Measurements from ENCODE around the gene NPRL2.

NPRL2 gene

GRCh38 chr3:50334339-50335075, 16.1 kb downstream of the NPRL2 start:
- Mint-ChIP-seq H3K27ac (peak overlapping the region; percentile 14), H3K27me3 (no peaks in the 10 kb centered on the region), H3K36me3 (peaks cover 43 to 57% of the 10 kb centered on the region in 2 donors), H3K4me3 (no peak overlapping the region), H3K9me3 (no peaks in the 10 kb centered on the region), H3K4me1 (peaks cover 34 to 61% of the 10 kb centered on the region in 2 donors)
- DNase-seq (no peak), ATAC-seq (replicated peaks) (no peak)

GRCh38 chr3:50333744-50334328, 16.7 kb downstream of the NPRL2 start:
- Mint-ChIP-seq H3K27me3 (no peaks in the 10 kb centered on the region), H3K36me3 (peaks cover 45 to 52% of the 10 kb centered on the region in 2 donors), H3K4me3 (peak overlapping the region in 1 of 2 donors; percentile 39), H3K9me3 (no peaks in the 10 kb centered on the region), H3K27ac (peak overlapping the region; percentile 14), H3K4me1 (peaks cover 30 to 60% of the 10 kb centered on the region in 2 donors)
- no peak for DNase-seq
- no peak for ATAC-seq (replicated peaks)

- no peak for DNase-seq
- Mint-ChIP-seq H3K27ac (no peak overlapping the region), H3K36me3 (peaks cover 35 to 45% of the 10 kb centered on the region in 2 donors), H3K27me3 (no peaks in the 10 kb centered on the region), H3K4me3 (no peak overlapping the region), H3K4me1 (peaks cover 29 to 69% of the 10 kb centered on the region in 2 donors), H3K9me3 (no peaks in the 10 kb centered on the region)
- no peak for ATAC-seq (replicated peaks)
These were observed 19.1 kb downstream of the NPRL2 start for GRCh38 chr3:50331364-50331907.

GRCh38 chr3:50330330-50330729, 20.2 kb downstream of the NPRL2 start:
- DNase-seq (no peak), ATAC-seq (replicated peaks) (no peak)
- H3K4me3 Mint-ChIP-seq = no peak overlapping the region
- H3K27me3 Mint-ChIP-seq = no peaks in the 10 kb centered on the region
- peaks cover 36 to 39% of the 10 kb centered on the region in 2 donors for H3K36me3 Mint-ChIP-seq
- no peak overlapping the region for H3K27ac Mint-ChIP-seq
- H3K4me1 Mint-ChIP-seq = peaks cover 25 to 69% of the 10 kb centered on the region in 2 donors
- H3K9me3 Mint-ChIP-seq = no peaks in the 10 kb centered on the region

- peak; percentile 94 to 96 for ATAC-seq (replicated peaks)
- H3K4me3 Mint-ChIP-seq = peak within 1 kb of the TSS; percentile 93 to 95
These were observed 22.5 kb downstream of the NPRL2 start, which contains the start of gene TUSC2 for GRCh38 chr3:50327943-50328691. TSS of gene TUSC2 (minus strand) at chr3:50328223. CDS start at chr3:50328099, 124 bp downstream.

GRCh38 chr3:50327129-50327528, 23.4 kb downstream of the NPRL2 start:
- ATAC-seq (replicated peaks) = no peak
- Mint-ChIP-seq H3K27ac (peak overlapping the region; percentile 65), H3K4me3 (peak overlapping the region; percentile 93 to 95), H3K36me3 (peaks cover 32 to 45% of the 10 kb centered on the region in 2 donors), H3K27me3 (no peaks in the 10 kb centered on the region), H3K9me3 (no peaks in the 10 kb centered on the region), H3K4me1 (peaks cover 24 to 76% of the 10 kb centered on the region in 2 donors)
- DNase-seq = no peak

More at GRCh38 chr3:50327943-50328691, 22.5 kb downstream of the NPRL2 start, which contains the start of gene TUSC2:
- Mint-ChIP-seq H3K9me3 (no peaks in the 10 kb centered on the region), H3K4me1 (peaks cover 21 to 72% of the 10 kb centered on the region in 2 donors), H3K27ac (peak within 1 kb of the TSS; percentile 94), H3K36me3 (peaks cover 32 to 43% of the 10 kb centered on the region in 2 donors), H3K27me3 (no peaks in the 10 kb centered on the region)
- DNase-seq = peak; percentile 92

GRCh38 chr3:50326182-50326541, 24.4 kb downstream of the NPRL2 start:
- Mint-ChIP-seq H3K27me3 (no peaks in the 10 kb centered on the region), H3K4me3 (peak overlapping the region; percentile 25 to 35), H3K9me3 (no peaks in the 10 kb centered on the region), H3K36me3 (peaks cover 29 to 45% of the 10 kb centered on the region in 2 donors), H3K4me1 (peaks cover 24 to 81% of the 10 kb centered on the region in 2 donors), H3K27ac (no peak overlapping the region)
- no peak for DNase-seq
- ATAC-seq (replicated peaks) = no peak

- H3K27ac Mint-ChIP-seq = no peak overlapping the region
- H3K27me3 Mint-ChIP-seq = no peaks in the 10 kb centered on the region
- H3K36me3 Mint-ChIP-seq = peaks cover 24 to 44% of the 10 kb centered on the region in 2 donors
- H3K4me1 Mint-ChIP-seq = peaks cover 25 to 83% of the 10 kb centered on the region in 2 donors
- no peaks in the 10 kb centered on the region for H3K9me3 Mint-ChIP-seq
- no peak for DNase-seq
- peak overlapping the region in 1 of 2 donors; percentile 19 for H3K4me3 Mint-ChIP-seq
- no peak for ATAC-seq (replicated peaks)
These were observed 24.9 kb downstream of the NPRL2 start for GRCh38 chr3:50325497-50326181.

GRCh38 chr3:50325113-50325480, 25.5 kb downstream of the NPRL2 start:
- Mint-ChIP-seq H3K9me3 (no peaks in the 10 kb centered on the region), H3K27me3 (no peaks in the 10 kb centered on the region), H3K27ac (no peak overlapping the region), H3K4me3 (no peak overlapping the region), H3K36me3 (peaks cover 20 to 39% of the 10 kb centered on the region in 2 donors), H3K4me1 (peaks cover 28 to 89% of the 10 kb centered on the region in 2 donors)
- DNase-seq (no peak), ATAC-seq (replicated peaks) (no peak)

- H3K36me3 Mint-ChIP-seq = peaks cover 16 to 35% of the 10 kb centered on the region in 2 donors
- peak; percentile 60 for DNase-seq
- no peak overlapping the region for H3K4me3 Mint-ChIP-seq
- H3K4me1 Mint-ChIP-seq = peaks cover 27 to 89% of the 10 kb centered on the region in 2 donors
- peak; percentile 35 to 38 for ATAC-seq (replicated peaks)
- no peaks in the 10 kb centered on the region for H3K27me3 Mint-ChIP-seq
- no peak overlapping the region for H3K27ac Mint-ChIP-seq
- no peaks in the 10 kb centered on the region for H3K9me3 Mint-ChIP-seq
These were observed 26.0 kb downstream of the NPRL2 start for GRCh38 chr3:50324351-50325112.

- Mint-ChIP-seq H3K36me3 (peaks cover 17 to 42% of the 10 kb centered on the region in 2 donors), H3K27ac (peak overlapping the region; percentile 65), H3K9me3 (no peaks in the 10 kb centered on the region), H3K27me3 (no peaks in the 10 kb centered on the region), H3K4me1 (peaks cover 34 to 90% of the 10 kb centered on the region in 2 donors), H3K4me3 (no peak overlapping the region)
- DNase-seq (no peak), ATAC-seq (replicated peaks) (no peak)
These were observed 26.9 kb downstream of the NPRL2 start for GRCh38 chr3:50323614-50324199.

- Mint-ChIP-seq H3K4me1 (peaks cover 37 to 90% of the 10 kb centered on the region in 2 donors), H3K9me3 (no peaks in the 10 kb centered on the region), H3K36me3 (peaks cover 17 to 42% of the 10 kb centered on the region in 2 donors), H3K4me3 (peak overlapping the region in 1 of 2 donors; percentile 39), H3K27ac (peak overlapping the region; percentile 65), H3K27me3 (no peaks in the 10 kb centered on the region)
- ATAC-seq (replicated peaks) (no peak), DNase-seq (no peak)
These were observed 27.4 kb downstream of the NPRL2 start for GRCh38 chr3:50323092-50323600.

All from stimulated activated naive B cell treated with anti-CD40 and anti-IgM and Interleukin-4, amounts not matched to agents 10 μg/mL and 1 μg/mL and 100 μg/mL, for 72 hours (primary cell).